ENCODE results near the gene CFAP54.

CFAP54 gene

GRCh38 chr12:96752211-96752610, 262.8 kb downstream of the CFAP54 start:
- no peak for DNase-seq

DNA sequence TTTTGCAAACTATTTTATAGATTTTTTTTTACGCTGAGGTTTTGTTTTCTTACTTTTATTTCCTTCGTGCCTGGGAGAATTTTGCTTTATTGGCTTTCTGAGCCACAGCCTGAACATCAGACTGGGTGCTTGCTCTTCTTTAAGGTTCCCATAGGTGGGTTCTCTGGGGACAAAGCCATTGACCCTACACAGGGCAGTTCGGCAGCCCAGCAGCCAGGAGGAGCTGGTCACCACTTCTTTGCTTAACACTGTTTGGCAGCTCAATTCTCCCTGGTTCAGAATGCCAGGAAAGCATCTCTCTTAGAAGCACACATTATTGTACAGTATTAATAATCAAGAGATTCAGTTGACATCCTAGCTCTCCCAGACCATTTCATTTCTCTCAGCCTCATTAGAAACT, 276.9 kb downstream of the CFAP54 start:
- DNase-seq, result no peak

DNA sequence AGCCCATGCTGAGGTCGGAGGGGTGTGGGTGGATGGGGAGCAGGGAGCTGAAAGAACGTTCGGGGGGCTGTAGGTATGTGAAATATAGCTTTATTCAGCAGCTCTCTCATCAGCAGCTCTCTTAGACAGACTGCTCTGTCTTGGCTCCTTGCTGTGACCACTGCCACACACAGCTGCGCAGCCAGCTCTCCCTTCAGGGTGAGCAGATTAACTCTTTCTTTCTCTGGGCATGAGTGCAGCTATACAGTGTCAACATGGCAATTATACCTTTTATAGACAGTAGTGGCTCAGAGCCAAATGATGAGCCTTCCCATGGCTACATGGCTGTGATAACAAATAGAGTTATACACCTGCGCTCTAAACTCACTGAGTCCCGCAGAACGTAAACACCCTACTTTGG, 280.0 kb downstream of the CFAP54 start:
- no peak for DNase-seq

DNA sequence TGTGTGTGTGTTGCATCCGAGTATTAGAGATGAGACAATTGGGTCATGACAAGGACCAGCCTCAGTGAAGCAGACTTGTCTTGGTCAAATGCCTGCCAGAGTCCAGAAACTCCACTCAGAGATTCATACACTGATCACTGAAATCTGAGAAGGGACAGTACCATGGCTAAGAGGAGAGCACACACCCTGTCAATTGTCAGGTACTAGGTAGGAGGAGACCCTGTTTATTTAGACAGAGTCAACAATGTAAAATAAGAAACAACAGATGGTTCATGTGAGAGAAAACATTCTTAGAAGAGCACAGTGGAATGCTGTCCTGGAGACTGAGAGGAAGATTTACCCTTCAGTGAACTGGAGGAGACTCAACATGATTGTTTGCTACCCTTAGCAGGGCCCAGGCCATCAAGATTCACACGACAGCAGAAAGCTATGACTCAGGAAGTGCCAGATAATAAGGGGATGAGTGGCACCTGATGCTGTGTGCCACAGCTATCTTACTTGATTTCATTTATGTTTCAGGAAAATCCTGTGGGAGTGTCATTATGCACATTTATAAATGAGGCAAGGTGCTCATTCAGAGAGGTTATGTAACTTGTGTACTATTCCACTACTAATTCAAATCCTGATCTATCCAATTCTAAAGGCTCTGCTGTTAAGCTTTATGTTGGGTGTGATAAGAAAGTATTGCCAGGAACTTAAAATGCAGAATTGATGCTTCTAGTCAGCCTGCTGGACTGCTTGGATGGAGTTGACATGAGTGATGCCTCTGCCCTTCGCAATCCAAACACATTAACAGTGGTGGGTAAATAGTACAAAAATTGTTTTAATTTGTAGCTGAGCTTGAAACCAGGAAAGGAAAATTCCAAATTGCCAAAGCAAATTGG, 281.1 kb downstream of the CFAP54 start:
- no peak for DNase-seq

DNA sequence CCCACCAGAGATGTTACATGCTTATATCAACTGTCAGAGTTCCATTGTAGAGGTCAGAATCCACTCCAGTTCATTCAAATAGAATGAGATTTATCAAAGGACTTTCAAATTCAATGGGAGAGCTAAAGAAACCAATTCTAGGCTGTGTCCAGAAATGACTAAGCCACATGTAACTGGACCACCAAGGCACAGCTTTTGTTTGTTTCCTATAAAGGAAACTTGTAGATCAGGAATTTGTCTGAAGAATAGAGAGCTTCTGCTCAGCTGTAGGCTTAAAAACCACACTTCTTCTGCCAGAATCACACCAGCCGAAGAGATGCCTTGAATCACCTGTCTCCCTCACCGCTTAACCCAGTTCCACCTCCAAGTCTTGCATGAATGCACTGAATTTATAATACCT, 283.7 kb downstream of the CFAP54 start:
- DNase-seq, result no peak

DNA sequence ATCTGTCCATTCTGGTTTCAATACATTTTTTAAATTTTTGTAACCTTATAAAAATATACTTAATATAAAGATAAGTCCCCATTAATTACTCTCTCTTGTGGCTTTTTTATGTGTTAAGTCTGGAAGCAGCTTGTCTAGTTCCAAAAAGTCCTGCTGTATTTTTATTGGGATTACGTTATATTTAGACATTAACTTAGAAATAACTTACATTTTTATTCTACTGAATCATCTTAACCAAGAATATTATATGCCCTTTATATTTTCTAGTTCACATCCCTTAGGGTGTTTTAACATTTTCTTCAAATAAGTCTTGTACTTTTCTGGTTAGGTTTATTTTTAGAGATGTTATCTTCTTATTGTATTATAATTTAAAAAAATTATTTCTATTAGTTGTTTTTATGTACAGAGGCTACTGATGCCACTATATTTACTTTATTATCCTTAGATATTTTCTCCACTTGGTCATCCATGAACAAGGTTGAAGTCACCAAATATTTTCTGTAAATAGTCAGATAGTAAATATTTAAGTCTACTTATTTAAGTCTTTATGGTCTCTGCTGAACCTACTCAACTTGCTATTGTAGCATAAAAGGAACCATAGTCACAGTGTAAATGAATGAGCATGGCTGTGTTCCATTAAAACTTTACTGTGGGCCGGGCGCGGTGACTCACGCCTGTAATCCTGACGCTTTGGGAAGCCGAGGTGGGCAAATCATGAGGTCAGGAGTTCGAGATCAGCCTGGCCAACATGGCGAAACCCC, 285.3 kb downstream of the CFAP54 start:
- DNase-seq, result no peak

GRCh38 chr12:96776908-96777307, 287.5 kb downstream of the CFAP54 start:
- DNase-seq, result no peak

DNA sequence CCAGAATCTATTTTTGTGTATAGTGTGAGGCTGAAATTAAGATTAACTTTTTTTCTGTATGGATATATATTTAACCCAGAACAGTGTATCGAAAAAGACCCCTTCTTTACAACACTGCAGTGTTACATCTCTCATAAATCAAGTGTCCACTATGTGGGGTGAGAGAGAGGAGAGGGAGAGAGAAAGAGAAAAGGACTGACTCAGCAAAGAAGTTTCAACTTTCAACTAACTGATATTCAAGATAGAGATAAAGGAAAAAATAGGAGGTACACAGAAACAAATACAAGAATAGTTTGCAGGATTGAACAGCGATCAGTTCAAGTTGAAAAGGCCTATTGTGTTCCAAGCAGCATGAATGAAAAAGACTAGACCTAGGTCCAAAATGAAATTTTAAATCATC, 291.0 kb downstream of the CFAP54 start:
- DNase-seq, result no peak

DNA sequence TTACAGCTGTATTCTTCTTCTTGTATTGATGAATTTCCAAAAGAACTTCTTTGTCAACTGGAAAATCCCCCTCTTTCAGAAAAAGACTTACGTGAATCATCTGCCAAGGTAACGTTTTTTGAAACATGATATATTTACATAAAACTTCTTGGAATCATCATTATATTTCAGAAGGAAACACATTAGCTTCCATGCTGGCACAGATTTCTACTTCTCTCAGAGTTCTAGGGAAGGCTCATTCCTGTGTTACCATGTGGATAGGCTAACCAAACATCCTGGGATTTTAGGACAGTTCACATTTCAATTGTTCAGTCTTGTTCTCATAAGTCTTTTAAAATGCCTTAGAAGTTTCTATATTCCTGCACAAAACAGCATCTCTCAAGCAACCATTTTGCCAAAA, 297.4 kb downstream of the CFAP54 start:
- no peak for DNase-seq

DNA sequence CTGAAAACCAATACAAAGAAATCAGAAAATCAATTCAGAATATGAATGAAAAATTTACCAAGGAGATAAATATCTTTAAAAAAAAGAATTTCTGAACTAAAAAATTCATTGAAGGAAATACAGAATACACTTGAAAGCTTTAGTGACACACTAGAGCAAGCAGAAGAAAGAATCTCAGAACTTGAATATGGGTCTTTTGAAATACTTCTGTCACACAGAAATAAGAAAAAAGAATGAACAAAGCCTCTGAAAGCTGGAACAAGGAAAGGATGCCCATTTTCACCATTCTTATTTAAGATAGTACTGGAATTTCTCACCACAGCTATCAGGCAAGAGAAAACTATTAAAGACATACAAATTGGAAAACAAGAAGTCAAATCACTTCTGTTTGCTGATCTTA, 314.6 kb downstream of the CFAP54 start:
- DNase-seq, result no peak

DNA sequence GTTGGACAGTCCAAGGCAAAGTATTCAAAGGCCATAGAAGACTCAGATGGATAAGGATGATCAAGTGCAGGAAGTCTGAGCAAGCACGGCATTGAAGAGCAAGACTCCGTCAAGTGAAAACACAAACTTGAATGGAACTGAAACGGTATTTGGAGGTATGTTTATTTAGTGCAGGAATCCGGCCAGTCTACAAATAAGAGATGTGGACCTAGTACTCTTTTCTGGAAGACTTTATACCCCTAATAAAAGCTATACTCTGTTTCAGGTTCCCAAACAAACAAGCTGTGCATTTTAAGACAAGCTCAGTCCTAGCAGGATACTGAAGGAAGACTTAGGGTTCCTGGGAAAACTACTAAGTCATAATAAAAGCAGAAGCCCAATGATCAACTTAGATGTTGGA, 316.9 kb downstream of the CFAP54 start:
- DNase-seq, result no peak

GRCh38 chr12:96807741-96808140, 318.4 kb downstream of the CFAP54 start:
- DNase-seq, result no peak

- DNase-seq, result no peak
These were observed 319.2 kb downstream of the CFAP54 start for GRCh38 chr12:96808587-96808986.

GRCh38 chr12:96809522-96809921, 320.1 kb downstream of the CFAP54 start:
- DNase-seq, result no peak

- no peak for DNase-seq
These were observed 320.7 kb downstream of the CFAP54 start for GRCh38 chr12:96810057-96810456.

GRCh38 chr12:96810477-96810876, 321.1 kb downstream of the CFAP54 start:
- DNase-seq, result no peak

- no peak for DNase-seq
These were observed 321.7 kb downstream of the CFAP54 start for GRCh38 chr12:96811083-96811482.

DNA sequence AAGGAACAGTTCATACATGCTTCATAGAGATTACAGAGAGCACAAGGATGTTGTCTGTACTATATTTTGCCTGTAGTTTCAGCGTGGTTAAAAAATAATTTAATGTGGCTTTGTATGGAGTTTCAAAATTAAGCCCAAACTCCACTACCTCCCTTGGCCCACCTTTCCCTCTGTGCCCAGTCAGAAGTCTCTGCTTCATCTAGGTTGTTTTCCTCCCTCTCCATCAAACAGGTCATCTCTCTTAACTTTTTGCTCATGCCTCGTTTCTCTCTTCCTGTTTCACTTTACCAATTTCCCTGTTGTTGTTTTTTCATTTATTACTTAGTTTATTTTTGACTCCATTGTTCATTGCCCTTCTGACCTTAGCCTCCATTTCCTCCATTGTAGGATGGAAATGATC, 322.8 kb downstream of the CFAP54 start:
- DNase-seq, result no peak

- no peak for DNase-seq
These were observed 324.8 kb downstream of the CFAP54 start for GRCh38 chr12:96814200-96814599.

DNA sequence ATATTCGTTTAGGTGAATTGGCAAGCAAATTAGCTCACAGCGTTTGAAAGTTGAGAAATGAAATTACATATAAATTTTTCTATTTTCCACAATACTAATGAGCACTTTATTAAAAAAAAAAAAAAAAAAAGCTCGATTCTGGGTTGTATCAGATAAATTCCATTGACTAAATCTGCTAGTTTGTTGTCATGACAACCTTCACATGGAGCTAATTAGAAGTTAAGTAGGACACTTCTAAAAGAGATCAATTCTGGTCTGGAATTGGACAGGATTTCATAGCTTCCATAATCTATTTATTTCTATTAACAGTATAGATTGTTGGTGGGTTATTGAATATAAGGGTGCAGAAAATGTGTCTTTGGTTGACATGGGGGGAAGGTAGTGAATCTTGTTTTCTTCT, 332.2 kb downstream of the CFAP54 start:
- no peak for DNase-seq

- peak in 1 of 2 experiments; percentile 5 for DNase-seq
These were observed 333.3 kb downstream of the CFAP54 start for GRCh38 chr12:96822641-96823040.

- DNase-seq, result no peak
These were observed 334.9 kb downstream of the CFAP54 start for GRCh38 chr12:96824074-96824837.

- DNase-seq, result no peak
These were observed 335.5 kb downstream of the CFAP54 start for GRCh38 chr12:96824838-96825236.
